Lower leg skin (tissue), 3 donors: Measurements from ENCODE around the gene TMEM234.

Experiments
- POLR2A ChIP-seq, 2 donors: fragments of 450-650 bp; IDR thresholded peaks; one replicate each; pipeline ENCODE4 v1.6.1; 2016 to 2017; ENCODE audit warnings: antibody characterized with exemption in 2 of 2, mild to moderate bottlenecking in 1 of 2, moderate library complexity in 1 of 2
- TF ChIP-seq, protein P1 (sequence below), 3 donors: fragments of 450-650 bp; IDR thresholded peaks; one replicate each; pipeline ENCODE4 v1.5.1; 2016; ENCODE audit warnings: antibody characterized with exemption in 3 of 3, mild to moderate bottlenecking in 3 of 3, moderate library complexity in 2 of 3

- TF ChIP-seq, protein P1, sequence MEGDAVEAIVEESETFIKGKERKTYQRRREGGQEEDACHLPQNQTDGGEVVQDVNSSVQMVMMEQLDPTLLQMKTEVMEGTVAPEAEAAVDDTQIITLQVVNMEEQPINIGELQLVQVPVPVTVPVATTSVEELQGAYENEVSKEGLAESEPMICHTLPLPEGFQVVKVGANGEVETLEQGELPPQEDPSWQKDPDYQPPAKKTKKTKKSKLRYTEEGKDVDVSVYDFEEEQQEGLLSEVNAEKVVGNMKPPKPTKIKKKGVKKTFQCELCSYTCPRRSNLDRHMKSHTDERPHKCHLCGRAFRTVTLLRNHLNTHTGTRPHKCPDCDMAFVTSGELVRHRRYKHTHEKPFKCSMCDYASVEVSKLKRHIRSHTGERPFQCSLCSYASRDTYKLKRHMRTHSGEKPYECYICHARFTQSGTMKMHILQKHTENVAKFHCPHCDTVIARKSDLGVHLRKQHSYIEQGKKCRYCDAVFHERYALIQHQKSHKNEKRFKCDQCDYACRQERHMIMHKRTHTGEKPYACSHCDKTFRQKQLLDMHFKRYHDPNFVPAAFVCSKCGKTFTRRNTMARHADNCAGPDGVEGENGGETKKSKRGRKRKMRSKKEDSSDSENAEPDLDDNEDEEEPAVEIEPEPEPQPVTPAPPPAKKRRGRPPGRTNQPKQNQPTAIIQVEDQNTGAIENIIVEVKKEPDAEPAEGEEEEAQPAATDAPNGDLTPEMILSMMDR (IDR thresholded peaks at IDR 0.05) = no peak
- TF ChIP-seq POLR2A (IDR thresholded peaks at IDR 0.05) = no peak
Observed at GRCh38 chr1:32241001-32241763, 19.0 kb upstream of the TMEM234 start.
